ENCODE data around the gene TYR. TPM values are rescaled to one million over a fixed set of nuclear protein-coding genes. Genes with fewer than 3 reads are reported as not detected.
"Not testable (repeated sequence)": the region's sequence is repeated elsewhere in the genome, so short reads cannot be mapped to it uniquely, and the experiment has no call there.

The TYR gene
- total and polyA plus RNA-seq, 2 experiments from 2014 or later: not detected

- Histone ChIP-seq H3K27ac (no peak overlapping the region), H3K9me2 (ENCODE audit: insufficient read depth) (no peaks in the 10 kb centered on the region), H3K4me1 (ENCODE audit: insufficient read depth) (no peaks in the 10 kb centered on the region), H2AFZ (no peak overlapping the region), H3K9ac (no peak overlapping the region), H3K4me2 (ENCODE audit: unreplicated experiment) (no peak overlapping the region), H3K9me3 (ENCODE audit: low read depth) (no peaks in the 10 kb centered on the region), H3K36me3 (ENCODE audit: low read depth) (no peaks in the 10 kb centered on the region), H3K4me3 (no peak overlapping the region), H3K27me3 (replicated peaks; ENCODE audit: insufficient read depth) (no peaks in the 10 kb centered on the region), H3K79me2 (ENCODE audit: insufficient read depth) (no peaks in the 10 kb centered on the region), H3F3A (ENCODE audit: insufficient read depth) (no peaks in the 10 kb centered on the region), H4K20me1 (ENCODE audit: insufficient read depth) (no peaks in the 10 kb centered on the region)
- in situ Hi-C loops (cut with MboI): no loop called here
- 26 to 35% methylated on average over 1 of the region's 1 CpG for WGBS, 2 experiments (ENCODE audit: low coverage in 1 of 2, low lambda C conversion rate in 2 of 2, missing lambda C conversion rate in 2 of 2)
- TF ChIP-seq EZH2phosphoT487 (IDR thresholded peaks at IDR 0.05; ENCODE audit: insufficient read depth, low read depth) (no peak), EZH2 (IDR thresholded peaks at IDR 0.05; ENCODE audit: insufficient read depth, poor library complexity, severe bottlenecking) (no peak)
- DNase-seq: no peak
Measured at GRCh38 chr11:89275966-89276365, 98.3 kb downstream of the TYR start.

- H3K4me2 ChIP-seq (ENCODE audit: unreplicated experiment): no peak overlapping the region
- H3K4me3 ChIP-seq: no peak overlapping the region
- no peaks in the 10 kb centered on the region for H4K20me1 ChIP-seq (ENCODE audit: insufficient read depth)
- no peaks in the 10 kb centered on the region for H3K36me3 ChIP-seq (ENCODE audit: low read depth)
- H3K27ac ChIP-seq: no peak overlapping the region
- TF ChIP-seq EZH2 (IDR thresholded peaks at IDR 0.05; ENCODE audit: insufficient read depth, poor library complexity, severe bottlenecking) (no peak), EZH2phosphoT487 (IDR thresholded peaks at IDR 0.05; ENCODE audit: insufficient read depth, low read depth) (no peak)
- no peak overlapping the region for H2AFZ ChIP-seq
- no peaks in the 10 kb centered on the region for H3K27me3 ChIP-seq (replicated peaks; ENCODE audit: insufficient read depth)
- in situ Hi-C loops (cut with MboI): no loop called here
- H3K4me1 ChIP-seq (ENCODE audit: insufficient read depth): no peaks in the 10 kb centered on the region
- H3F3A ChIP-seq (ENCODE audit: insufficient read depth): no peaks in the 10 kb centered on the region
- no peaks in the 10 kb centered on the region for H3K79me2 ChIP-seq (ENCODE audit: insufficient read depth)
- 18 to 31% methylated on average over 1 of the region's 1 CpG for WGBS, 2 experiments (ENCODE audit: low coverage in 1 of 2, low lambda C conversion rate in 2 of 2, missing lambda C conversion rate in 2 of 2)
- DNase-seq: no peak
- no peaks in the 10 kb centered on the region for H3K9me2 ChIP-seq (ENCODE audit: insufficient read depth)
- H3K9me3 ChIP-seq (ENCODE audit: low read depth): no peaks in the 10 kb centered on the region
- no peak overlapping the region for H3K9ac ChIP-seq
Measured at GRCh38 chr11:89279176-89279575, 101.5 kb downstream of the TYR start.

- H4K20me1 ChIP-seq (ENCODE audit: insufficient read depth); H3K4me2 ChIP-seq (ENCODE audit: unreplicated experiment); H3K36me3 ChIP-seq (ENCODE audit: low read depth); H3K4me1 ChIP-seq (ENCODE audit: insufficient read depth); H3K9me3 ChIP-seq (ENCODE audit: low read depth); H3K9ac ChIP-seq; H3K79me2 ChIP-seq (ENCODE audit: insufficient read depth); H2AFZ ChIP-seq; H3K27me3 ChIP-seq (replicated peaks; ENCODE audit: insufficient read depth); H3K27ac ChIP-seq; H3K4me3 ChIP-seq; in situ Hi-C loops (cut with MboI); H3K9me2 ChIP-seq (ENCODE audit: insufficient read depth); H3F3A ChIP-seq (ENCODE audit: insufficient read depth); DNase-seq: not testable (repeated sequence)
- WGBS, 2 experiments (ENCODE audit: low coverage in 1 of 2, low lambda C conversion rate in 2 of 2, missing lambda C conversion rate in 2 of 2): 36 to 47% methylated on average over 3 of the region's 3 CpGs
Measured at GRCh38 chr11:89281032-89281677, 103.5 kb downstream of the TYR start.

- H3K27me3 ChIP-seq (replicated peaks; ENCODE audit: insufficient read depth); H2AFZ ChIP-seq; H3K4me1 ChIP-seq (ENCODE audit: insufficient read depth); H3K36me3 ChIP-seq (ENCODE audit: low read depth); H3K9ac ChIP-seq; H3K9me2 ChIP-seq (ENCODE audit: insufficient read depth); H3K27ac ChIP-seq; in situ Hi-C loops (cut with MboI); H3F3A ChIP-seq (ENCODE audit: insufficient read depth); H3K4me2 ChIP-seq (ENCODE audit: unreplicated experiment); H3K79me2 ChIP-seq (ENCODE audit: insufficient read depth); H3K4me3 ChIP-seq; H3K9me3 ChIP-seq (ENCODE audit: low read depth); DNase-seq; H4K20me1 ChIP-seq (ENCODE audit: insufficient read depth): not testable (repeated sequence)
- 73 to 85% methylated on average over 1 of the region's 1 CpG for WGBS, 2 experiments (ENCODE audit: low coverage in 1 of 2, low lambda C conversion rate in 2 of 2, missing lambda C conversion rate in 2 of 2)
Measured at GRCh38 chr11:89286601-89287000, 108.9 kb downstream of the TYR start.

- H3K9me2 ChIP-seq (ENCODE audit: insufficient read depth); H3K4me1 ChIP-seq (ENCODE audit: insufficient read depth); H3K9ac ChIP-seq; H3K36me3 ChIP-seq (ENCODE audit: low read depth); H2AFZ ChIP-seq; DNase-seq; H3K4me3 ChIP-seq; H3K27ac ChIP-seq; H3K4me2 ChIP-seq (ENCODE audit: unreplicated experiment); H3K27me3 ChIP-seq (replicated peaks; ENCODE audit: insufficient read depth); in situ Hi-C loops (cut with MboI); H4K20me1 ChIP-seq (ENCODE audit: insufficient read depth); H3K79me2 ChIP-seq (ENCODE audit: insufficient read depth); H3K9me3 ChIP-seq (ENCODE audit: low read depth); H3F3A ChIP-seq (ENCODE audit: insufficient read depth): not testable (repeated sequence)
- 61 to 77% methylated on average over 3 of the region's 3 CpGs for WGBS, 2 experiments (ENCODE audit: low coverage in 1 of 2, low lambda C conversion rate in 2 of 2, missing lambda C conversion rate in 2 of 2)
Measured at GRCh38 chr11:89288004-89288403, 110.3 kb downstream of the TYR start.
